Testis (tissue), 3 donors: Measurements from ENCODE around the gene GRIK1. TPM values are rescaled to one million over a fixed set of nuclear protein-coding genes. Genes with fewer than 3 reads are reported as not detected.

Experiments used
- DNase-seq: peaks from one replicate; pipeline ENCODE4 v3.0.0-alpha.2; 2019
- H3K27ac ChIP-seq, 2 donors: fragments of 200-600 bp; sonication (generic); one replicate each; pipeline ENCODE4 v1.5.1; 2019
- H3K27me3 ChIP-seq: fragments of 200-600 bp; sonication (generic); one replicate; pipeline ENCODE4 v1.5.1; 2019
- H3K36me3 ChIP-seq: fragments of 200-600 bp; sonication (generic); one replicate; pipeline ENCODE4 v1.5.1; 2017; ENCODE audit warnings: low read depth; ENCODE audit errors: missing control alignments
- H3K4me1 ChIP-seq: fragments of 200-600 bp; sonication (generic); one replicate; pipeline ENCODE4 v1.5.1; 2019
- H3K4me3 ChIP-seq, 2 donors: fragments of 200-600 bp; sonication (generic); one replicate each; pipeline ENCODE4 v1.5.1; 2017 to 2019
- H3K9me3 ChIP-seq: fragments of 200-600 bp; sonication (generic); one replicate; pipeline ENCODE4 v1.5.1; 2017
- CTCF ChIP-seq, 3 experiments: fragments of 450-650 bp in 2 of 3; fragments of 200-600 bp in 1 of 3; sonication (generic) in 1 of 3; IDR thresholded peaks; one replicate each; pipeline ENCODE4 v1.5.1; 2016 to 2019; ENCODE audit warnings: antibody characterized with exemption in 3 of 3, mild to moderate bottlenecking in 2 of 3, moderate library complexity in 1 of 3
- POLR2A ChIP-seq: fragments of 450-650 bp; IDR thresholded peaks from one replicate; pipeline ENCODE4 v1.6.1; 2017; ENCODE audit warnings: antibody characterized with exemption, mild to moderate bottlenecking, moderate library complexity
- WGBS, 2 donors: methylation state at CpG; one replicate each; pipeline ENCODE4 v1.1.5; 2018; 5-methylcytosine and 5-hydroxymethylcytosine counted together
- intact Hi-C: fragments of 100-400 bp; cut with DNase I; formaldehyde crosslinking; loops from one replicate; pipeline ENCODE4 v1.15.1; 2023; ENCODE audit warnings: low total_unique reads
- polyA plus RNA-seq: library from polyadenylated mRNA; stranded (reverse); fragments of 350-450 nt; fragmentation: Illumina TruSeq; extraction: RNeasy Lipid Tissue Mini Kit (QIAGEN cat#74804); gene quantifications from one replicate; pipeline ENCODE4 v1.2.3, GENCODE V29; 2014; ENCODE audit warnings: low read depth, low replicate concordance; ENCODE audit not compliant: insufficient read depth
- total RNA-seq, 2 donors: library from RNA; depleted of rRNA; stranded (reverse); fragments of >200 nt; gene quantifications; one replicate each; pipeline ENCODE4 v1.2.3, GENCODE V29; 2016

Gene GRIK1
- total and polyA plus RNA-seq, 3 donors from 2014 or later, result 0.08 to 0.25 (median 0.20) TPM

- DNase-seq, result no peak
- TF ChIP-seq CTCF (IDR thresholded peaks at IDR 0.05) (no peak), POLR2A (no peak)
- Histone ChIP-seq H3K27ac (no peak overlapping the region), H3K4me3 (no peak overlapping the region), H3K4me1 (no peaks in the 10 kb centered on the region), H3K9me3 (no peaks in the 10 kb centered on the region), H3K36me3 (no peaks in the 10 kb centered on the region), H3K27me3 (no peaks in the 10 kb centered on the region)
- 75 to 85% methylated on average over 3 of the region's 3 CpGs for WGBS, 2 donors
- intact Hi-C loops, result no loop called here
These were observed 432.8 kb downstream of the GRIK1 start for GRCh38 chr21:29506947-29507346.

GRCh38 chr21:29506214-29506613, 433.6 kb downstream of the GRIK1 start:
- intact Hi-C loops, result no loop called here
- DNase-seq, result no peak
- Histone ChIP-seq H3K36me3 (no peaks in the 10 kb centered on the region), H3K4me3 (no peak overlapping the region), H3K27ac (no peak overlapping the region), H3K4me1 (no peaks in the 10 kb centered on the region), H3K9me3 (no peaks in the 10 kb centered on the region), H3K27me3 (no peaks in the 10 kb centered on the region)
- WGBS, 2 donors, result 58 to 61% methylated on average over 6 of the region's 6 CpGs
- TF ChIP-seq POLR2A, result no peak
- TF ChIP-seq CTCF (IDR thresholded peaks at IDR 0.05), result no peak

GRCh38 chr21:29504751-29505321, 435.0 kb downstream of the GRIK1 start:
- H3K27me3 ChIP-seq, result no peaks in the 10 kb centered on the region
- DNase-seq, result no peak
- TF ChIP-seq POLR2A, result no peak
- no peak for TF ChIP-seq CTCF (IDR thresholded peaks at IDR 0.05)
- no peak overlapping the region for H3K4me3 ChIP-seq
- no peaks in the 10 kb centered on the region for H3K4me1 ChIP-seq
- H3K36me3 ChIP-seq, result no peaks in the 10 kb centered on the region
- H3K27ac ChIP-seq, result no peak overlapping the region
- WGBS, 2 donors, result 62 to 63% methylated on average over 3 of the region's 3 CpGs
- intact Hi-C loops, result no loop called here
- H3K9me3 ChIP-seq, result no peaks in the 10 kb centered on the region

- no peak for DNase-seq
- no peak overlapping the region for H3K4me3 ChIP-seq
- TF ChIP-seq CTCF (IDR thresholded peaks at IDR 0.05), result no peak
- TF ChIP-seq POLR2A, result no peak
- no peaks in the 10 kb centered on the region for H3K36me3 ChIP-seq
- H3K27ac ChIP-seq, result no peak overlapping the region
- H3K9me3 ChIP-seq, result no peaks in the 10 kb centered on the region
- no peaks in the 10 kb centered on the region for H3K27me3 ChIP-seq
- H3K4me1 ChIP-seq, result no peaks in the 10 kb centered on the region
- intact Hi-C loops, result no loop called here
- WGBS, 2 donors, result 60 to 70% methylated on average over 1 of the region's 1 CpG
These were observed 438.3 kb downstream of the GRIK1 start for GRCh38 chr21:29501451-29501850.

- DNase-seq, result peak; percentile 33
- Histone ChIP-seq H3K27me3 (no peaks in the 10 kb centered on the region), H3K27ac (no peak overlapping the region), H3K4me1 (no peaks in the 10 kb centered on the region), H3K9me3 (no peaks in the 10 kb centered on the region), H3K4me3 (no peak overlapping the region), H3K36me3 (no peaks in the 10 kb centered on the region)
- TF ChIP-seq CTCF (IDR thresholded peaks at IDR 0.05), result peak in 2 of 3 experiments; percentile 46 to 58
- no peak for TF ChIP-seq POLR2A
- intact Hi-C loops, result no loop called here
- WGBS, 2 donors, result 88 to 92% methylated on average over 10 of the region's 10 CpGs
These were observed 440.0 kb downstream of the GRIK1 start for GRCh38 chr21:29499734-29500343.
